Activated naive CD8-positive, alpha-beta T cell treated with anti-CD3 and anti-CD28 coated beads, Interleukin-2, amount 10 ng/mL, durations not matched to agents 7 days and 5 days (primary cell): Measurements from ENCODE around the gene TCP11L1. TPM values are rescaled to one million over a fixed set of nuclear protein-coding genes. Genes with fewer than 3 reads are reported as not detected.
"Not testable (repeated sequence)": the region's sequence is repeated elsewhere in the genome, so short reads cannot be mapped to it uniquely, and the experiment has no call there.

Source experiments
- ATAC-seq: fragments of 150-1000 bp; cut with Tn5 transposase; one replicate; pipeline ENCODE4 v1.10.0; 2021; ENCODE audit warnings: low read depth, moderate library complexity
- POLR2A ChIA-PET: fragments of 350-600 bp; sonication (Branson Sonifier 250); formaldehyde crosslinking; loops from one replicate; lab custom pipeline; 2021; ENCODE audit warnings: antibody characterized with exemption; lab: Charles Lee
- DNase-seq: peaks from one replicate; pipeline ENCODE4 v3.0.0; 2021
- H3K27ac Mint-ChIP-seq: one replicate; pipeline ENCODE4 v1.8.0; 2022; ENCODE audit warnings: mild to moderate bottlenecking, mixed read lengths
- H3K27me3 Mint-ChIP-seq: one replicate; pipeline ENCODE4 v1.8.0; 2022; ENCODE audit warnings: mild to moderate bottlenecking, moderate library complexity, mixed read lengths
- H3K36me3 Mint-ChIP-seq: one replicate; pipeline ENCODE4 v1.8.0; 2021; ENCODE audit warnings: mild to moderate bottlenecking, mixed read lengths
- H3K4me1 Mint-ChIP-seq: one replicate; pipeline ENCODE4 v1.8.0; 2021; ENCODE audit warnings: mixed read lengths
- H3K4me3 Mint-ChIP-seq: one replicate; pipeline ENCODE4 v1.8.0; 2022; ENCODE audit warnings: mild to moderate bottlenecking, moderate library complexity, mixed read lengths
- H3K9me3 Mint-ChIP-seq: one replicate; pipeline ENCODE4 v1.8.0; 2021; ENCODE audit warnings: mixed read lengths
- total RNA-seq, 2 experiments: library from RNA; stranded (reverse); gene quantifications; one replicate each; pipeline ENCODE4 v1.2.3, GENCODE V29; 2021

The TCP11L1 gene
- total RNA-seq, 2 experiments from 2014 or later: 21.2 to 21.5 TPM

GRCh38 chr11:33017478-33017877 is 21.9 kb upstream of the TCP11L1 start:
- no peak for DNase-seq
- H3K4me1 Mint-ChIP-seq: peaks cover 12% of the 10 kb centered on the region
- H3K4me3 Mint-ChIP-seq: no peak overlapping the region
- ATAC-seq: no peak
- H3K9me3 Mint-ChIP-seq: no peaks in the 10 kb centered on the region
- POLR2A ChIA-PET: interaction anchor here (2.6 kb wide), 1 partner anchor 22 kb away, joined by 17 read pairs; the partner anchor contains the start of gene TCP11L1
- H3K27me3 Mint-ChIP-seq: peaks cover 32% of the 10 kb centered on the region
- no peak overlapping the region for H3K27ac Mint-ChIP-seq
- no peaks in the 10 kb centered on the region for H3K36me3 Mint-ChIP-seq

GRCh38 chr11:33017965-33018364 is 21.4 kb upstream of the TCP11L1 start:
- Mint-ChIP-seq H3K9me3 (no peaks in the 10 kb centered on the region), H3K27me3 (peaks cover 32% of the 10 kb centered on the region), H3K4me3 (no peak overlapping the region), H3K27ac (no peak overlapping the region), H3K4me1 (peaks cover 12% of the 10 kb centered on the region), H3K36me3 (no peaks in the 10 kb centered on the region)
- ATAC-seq (no peak), DNase-seq (no peak)
- POLR2A ChIA-PET: interaction anchor here (2.6 kb wide), 1 partner anchor 22 kb away, joined by 17 read pairs; the partner anchor contains the start of gene TCP11L1

DNA sequence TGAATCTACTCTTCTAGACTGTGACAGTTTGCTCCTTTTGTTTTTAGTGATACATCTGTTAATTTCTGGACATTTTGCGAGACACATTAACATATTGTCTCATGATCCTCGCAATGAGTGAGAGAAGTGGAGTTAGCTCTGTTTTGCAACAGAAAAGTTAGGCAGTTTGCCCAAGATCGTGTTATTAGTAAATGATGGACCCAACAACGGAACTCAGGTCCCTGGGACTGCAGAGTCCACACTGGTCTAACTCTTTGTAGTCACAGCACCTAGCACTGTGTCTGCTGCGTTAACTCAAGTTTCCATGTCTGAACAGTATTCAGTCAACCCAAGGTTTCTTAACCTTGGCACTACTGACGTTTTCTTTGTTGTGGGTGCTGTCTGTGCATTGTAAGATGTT is 20.5 kb upstream of the TCP11L1 start:
- no peak overlapping the region for H3K4me3 Mint-ChIP-seq
- no peaks in the 10 kb centered on the region for H3K9me3 Mint-ChIP-seq
- peaks cover 12% of the 10 kb centered on the region for H3K4me1 Mint-ChIP-seq
- no peak for ATAC-seq
- peaks cover 28% of the 10 kb centered on the region for H3K27me3 Mint-ChIP-seq
- POLR2A ChIA-PET: no interaction called here
- no peaks in the 10 kb centered on the region for H3K36me3 Mint-ChIP-seq
- DNase-seq: no peak
- no peak overlapping the region for H3K27ac Mint-ChIP-seq

DNA sequence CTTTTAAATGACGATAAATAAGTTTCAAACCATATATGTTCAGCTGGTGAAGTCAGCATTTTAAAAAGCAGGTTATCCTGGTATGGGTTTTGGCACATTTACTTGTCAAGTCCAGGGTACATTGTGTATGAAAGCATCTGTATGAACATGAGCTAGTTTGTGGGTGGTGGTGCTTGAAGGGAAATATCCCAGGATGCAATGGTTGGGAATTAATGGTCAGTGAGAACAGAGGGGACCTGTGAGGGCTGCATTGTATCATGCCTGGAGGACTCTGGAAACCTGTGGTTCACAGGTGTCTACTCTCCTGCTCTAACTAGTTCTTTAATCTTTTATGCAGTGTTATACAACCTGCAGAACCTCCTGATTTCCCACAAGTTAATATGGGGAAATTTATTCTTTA is 17.9 kb upstream of the TCP11L1 start:
- Mint-ChIP-seq H3K4me1 (peaks cover 9% of the 10 kb centered on the region), H3K27ac (no peak overlapping the region), H3K36me3 (no peaks in the 10 kb centered on the region), H3K9me3 (no peaks in the 10 kb centered on the region), H3K4me3 (no peak overlapping the region), H3K27me3 (peaks cover 13% of the 10 kb centered on the region)
- POLR2A ChIA-PET: interaction anchor here (1.4 kb wide), 1 partner anchor 10 kb away, joined by 3 read pairs; no protein-coding TSS in a partner anchor
- DNase-seq: no peak
- no peak for ATAC-seq

GRCh38 chr11:33021937-33022336 is 17.4 kb upstream of the TCP11L1 start:
- no peaks in the 10 kb centered on the region for H3K9me3 Mint-ChIP-seq
- H3K36me3 Mint-ChIP-seq: no peaks in the 10 kb centered on the region
- peaks cover 7% of the 10 kb centered on the region for H3K4me1 Mint-ChIP-seq
- DNase-seq: no peak
- no peak for ATAC-seq
- H3K27ac Mint-ChIP-seq: no peak overlapping the region
- POLR2A ChIA-PET: interaction anchor here (0.7 to 1.4 kb wide), 2 partner anchors 10 to 438 kb away, joined by 3 read pairs; partner anchors contain the start of gene EIF3M
- H3K27me3 Mint-ChIP-seq: peaks cover 10% of the 10 kb centered on the region
- no peak overlapping the region for H3K4me3 Mint-ChIP-seq

GRCh38 chr11:33025339-33025722 is 14.0 kb upstream of the TCP11L1 start:
- Mint-ChIP-seq H3K27ac (no peak overlapping the region), H3K27me3 (no peaks in the 10 kb centered on the region), H3K36me3 (no peaks in the 10 kb centered on the region), H3K4me3 (no peak overlapping the region), H3K9me3 (no peaks in the 10 kb centered on the region), H3K4me1 (peaks cover 6% of the 10 kb centered on the region)
- no peak for ATAC-seq
- no peak for DNase-seq
- POLR2A ChIA-PET: interaction anchor here (0.6 kb wide), 1 partner anchor 9 kb away, joined by 3 read pairs; the partner anchor contains the start of gene DEPDC7

- DNase-seq: no peak
- Mint-ChIP-seq H3K27ac (no peak overlapping the region), H3K27me3 (no peaks in the 10 kb centered on the region), H3K4me3 (no peak overlapping the region), H3K4me1 (peaks cover 3% of the 10 kb centered on the region), H3K36me3 (no peaks in the 10 kb centered on the region), H3K9me3 (no peaks in the 10 kb centered on the region)
- ATAC-seq: no peak
- POLR2A ChIA-PET: interaction anchor here (1.0 kb wide), 1 partner anchor 12 kb away, joined by 3 read pairs; the partner anchor contains the start of gene TCP11L1
These were observed 12.1 kb upstream of the TCP11L1 start for GRCh38 chr11:33027233-33027632.

DNA sequence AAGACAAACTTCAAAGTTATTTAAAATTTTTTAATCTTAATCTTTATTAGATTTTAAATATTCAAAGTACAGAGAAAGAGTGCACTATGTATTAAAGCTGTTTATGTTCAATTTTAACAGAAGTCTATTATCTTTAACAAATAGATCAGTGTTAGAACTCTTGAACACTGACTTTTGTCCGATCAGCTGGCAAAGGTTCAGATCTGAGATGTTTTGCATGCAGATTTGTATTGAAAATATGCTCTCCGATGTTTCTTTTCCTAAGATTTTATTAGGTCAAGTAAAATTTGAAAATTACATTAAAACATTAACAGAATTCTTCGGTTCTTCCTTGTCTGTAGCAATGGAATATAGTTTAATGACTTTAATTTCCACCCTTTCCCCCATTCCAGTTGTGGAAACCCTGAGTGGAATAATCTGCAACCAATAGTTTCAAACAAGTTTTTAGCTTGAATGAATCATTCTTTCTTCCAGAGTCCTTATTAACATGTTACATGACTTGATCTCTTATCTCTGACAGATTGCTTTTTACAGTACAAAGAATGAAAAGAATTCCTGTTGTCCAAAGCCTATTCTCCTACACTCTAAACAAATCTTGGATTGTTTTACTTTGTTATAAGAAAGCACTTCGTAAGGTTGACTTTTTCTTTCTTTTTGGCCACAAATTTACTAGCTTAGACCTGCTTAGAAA is 11.4 kb upstream of the TCP11L1 start:
- H3K4me1 Mint-ChIP-seq: peaks cover 3% of the 10 kb centered on the region
- no peak overlapping the region for H3K4me3 Mint-ChIP-seq
- no peaks in the 10 kb centered on the region for H3K9me3 Mint-ChIP-seq
- DNase-seq: no peak
- H3K36me3 Mint-ChIP-seq: no peaks in the 10 kb centered on the region
- H3K27ac Mint-ChIP-seq: no peak overlapping the region
- no peaks in the 10 kb centered on the region for H3K27me3 Mint-ChIP-seq
- POLR2A ChIA-PET: interaction anchor here (1.0 kb wide), 1 partner anchor 11 kb away, joined by 3 read pairs; the partner anchor contains the start of gene TCP11L1
- ATAC-seq: no peak

GRCh38 chr11:33028537-33028914 is 10.8 kb upstream of the TCP11L1 start:
- Mint-ChIP-seq H3K27me3 (no peaks in the 10 kb centered on the region), H3K27ac (no peak overlapping the region), H3K9me3 (no peaks in the 10 kb centered on the region), H3K4me1 (peaks cover 3% of the 10 kb centered on the region), H3K4me3 (no peak overlapping the region), H3K36me3 (no peaks in the 10 kb centered on the region)
- POLR2A ChIA-PET: no interaction called here
- DNase-seq (no peak), ATAC-seq (no peak)

DNA sequence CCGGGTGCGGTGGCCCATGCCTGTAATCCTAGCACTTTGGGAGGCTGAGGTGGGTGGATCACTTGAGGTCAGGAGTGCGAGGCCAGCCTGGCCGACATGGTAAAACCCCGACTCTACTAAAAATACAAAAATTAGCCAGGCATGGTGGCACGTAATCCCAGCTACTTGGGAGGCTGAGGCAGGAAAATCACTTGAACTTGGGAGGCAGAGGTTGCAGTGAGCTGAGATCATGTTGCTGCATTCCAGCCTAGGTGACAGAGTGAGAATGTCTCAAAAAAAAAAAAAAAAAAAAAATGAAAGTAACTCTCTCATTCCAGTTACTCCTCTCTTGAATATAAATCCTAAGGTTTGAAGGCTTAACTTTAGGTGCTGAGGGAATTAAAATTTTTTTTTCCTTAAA is 10.2 kb upstream of the TCP11L1 start:
- H3K27me3 Mint-ChIP-seq, ATAC-seq, POLR2A ChIA-PET, H3K4me3 Mint-ChIP-seq, H3K9me3 Mint-ChIP-seq, H3K36me3 Mint-ChIP-seq, DNase-seq, H3K4me1 Mint-ChIP-seq, H3K27ac Mint-ChIP-seq: not testable (repeated sequence)

DNA sequence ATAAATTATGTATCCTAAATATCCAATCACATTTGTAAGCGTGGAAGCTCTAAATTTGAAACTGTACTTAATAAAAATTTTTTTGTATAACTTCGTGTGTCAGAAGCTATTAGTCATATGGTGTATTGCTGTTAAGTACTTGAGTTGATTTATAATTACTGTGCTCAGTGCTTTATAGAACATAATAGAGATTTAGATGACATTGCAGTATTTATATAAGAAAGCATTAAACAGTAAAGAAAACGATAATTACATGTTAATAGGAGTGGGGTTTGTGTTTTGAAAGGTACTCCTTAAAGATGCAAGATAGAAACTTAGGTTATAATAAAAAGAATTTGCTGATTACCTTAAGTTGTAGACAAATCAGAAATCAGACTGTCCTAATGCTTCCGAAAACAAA is 5.9 kb upstream of the TCP11L1 start:
- peaks cover 3% of the 10 kb centered on the region for H3K36me3 Mint-ChIP-seq
- ATAC-seq (no peak), DNase-seq (no peak)
- H3K4me1 Mint-ChIP-seq: peaks cover 1% of the 10 kb centered on the region
- H3K27ac Mint-ChIP-seq: no peak overlapping the region
- H3K9me3 Mint-ChIP-seq: no peaks in the 10 kb centered on the region
- peaks cover 2% of the 10 kb centered on the region for H3K27me3 Mint-ChIP-seq
- POLR2A ChIA-PET: no interaction called here
- no peak overlapping the region for H3K4me3 Mint-ChIP-seq

DNA sequence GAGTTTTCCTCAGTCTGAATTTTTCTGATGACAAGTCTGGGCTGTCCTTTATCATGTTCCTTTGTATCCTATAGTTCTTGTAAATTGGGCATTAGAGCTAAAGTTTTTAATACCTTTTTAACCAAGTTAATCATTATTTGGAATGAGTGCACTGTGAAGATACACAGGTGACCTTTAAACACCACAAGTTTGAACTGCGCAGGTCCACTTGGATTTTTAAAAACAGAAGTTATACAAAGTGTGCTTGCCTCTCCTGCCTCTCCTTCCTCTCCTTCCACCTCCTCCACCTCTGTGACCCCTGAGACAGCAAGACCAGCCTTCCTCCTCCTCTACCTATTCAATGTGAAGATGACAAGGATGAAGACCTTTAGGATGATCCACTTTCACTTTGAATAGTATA is 4.4 kb upstream of the TCP11L1 start:
- H3K9me3 Mint-ChIP-seq: no peaks in the 10 kb centered on the region
- POLR2A ChIA-PET: no interaction called here
- peaks cover 2% of the 10 kb centered on the region for H3K27me3 Mint-ChIP-seq
- no peak overlapping the region for H3K27ac Mint-ChIP-seq
- DNase-seq (no peak), ATAC-seq (no peak)
- peaks cover 1% of the 10 kb centered on the region for H3K4me1 Mint-ChIP-seq
- no peak overlapping the region for H3K4me3 Mint-ChIP-seq
- peaks cover 3% of the 10 kb centered on the region for H3K36me3 Mint-ChIP-seq

- peaks cover 4% of the 10 kb centered on the region for H3K36me3 Mint-ChIP-seq
- peaks cover 2% of the 10 kb centered on the region for H3K27me3 Mint-ChIP-seq
- POLR2A ChIA-PET: interaction anchor here (0.6 to 2.3 kb wide), 5 partner anchors 22 to 148 kb away, joined by 3 to 17 read pairs (median 11); partner anchors contain the start of genes CSTF3, DEPDC7 and QSER1
- no peak for DNase-seq
- peaks cover 13% of the 10 kb centered on the region for H3K4me1 Mint-ChIP-seq
- ATAC-seq: peak; percentile 8
- H3K9me3 Mint-ChIP-seq: no peaks in the 10 kb centered on the region
- H3K27ac Mint-ChIP-seq: peak overlapping the region; percentile 92
- H3K4me3 Mint-ChIP-seq: peak overlapping the region; percentile 90
These were observed 875 bp downstream of the TCP11L1 start for GRCh38 chr11:33040033-33040861.
